Thymus (tissue), 11 donors: ENCODE measurements around the gene HASPIN. TPM values are rescaled to one million over a fixed set of nuclear protein-coding genes. Genes with fewer than 3 reads are reported as not detected.
A peak's percentile ranks its signal among the peaks of the same experiment; 100 is the strongest.

Source experiments
- DNase-seq, 9 donors: peaks; one replicate each; pipeline ENCODE4 v3.0.0-alpha.2; 2013; ENCODE audit warnings: low spot score in 9 of 9, low read depth in 6 of 9, missing footprints in 1 of 9
- H3K27ac ChIP-seq, 2 donors: one replicate each; pipeline ENCODE4 v1.5.1; 2013; ENCODE audit warnings: control low read depth in 1 of 2, low read depth in 1 of 2, low read length in 1 of 2, mild to moderate bottlenecking in 1 of 2, moderate library complexity in 1 of 2
- H3K27me3 ChIP-seq, 2 donors: one replicate each; pipeline ENCODE4 v1.5.1; 2013; ENCODE audit warnings: low read length in 1 of 2; ENCODE audit not compliant: control insufficient read depth in 2 of 2, insufficient read depth in 1 of 2
- H3K36me3 ChIP-seq, 2 donors: one replicate each; pipeline ENCODE4 v1.5.1; 2013; ENCODE audit warnings: low read length in 1 of 2, mild to moderate bottlenecking in 1 of 2, moderate library complexity in 1 of 2; ENCODE audit not compliant: control insufficient read depth in 2 of 2, insufficient read depth in 2 of 2
- H3K4me1 ChIP-seq, 2 donors: one replicate each; pipeline ENCODE4 v1.5.1; 2013; ENCODE audit warnings: low read length in 2 of 2; ENCODE audit not compliant: control insufficient read depth in 2 of 2, insufficient read depth in 2 of 2
- H3K4me3 ChIP-seq, 2 donors: one replicate each; pipeline ENCODE4 v1.5.1; 2013; ENCODE audit warnings: low read length in 2 of 2, control low read depth in 1 of 2, mild to moderate bottlenecking in 1 of 2
- H3K9me3 ChIP-seq, 2 donors: one replicate each; pipeline ENCODE4 v1.5.1; 2013; ENCODE audit warnings: low read length in 1 of 2, mild to moderate bottlenecking in 1 of 2; ENCODE audit not compliant: control insufficient read depth in 2 of 2, insufficient read depth in 1 of 2
- WGBS: extraction: QIAGEN DNeasy Blood & Tissue Kit; methylation state at CpG from one replicate; pipeline ENCODE4 v1.1.7; 2013; 5-methylcytosine and 5-hydroxymethylcytosine counted together
- polyA plus RNA-seq: library from polyadenylated mRNA; stranded (reverse); fragments of 200-250 nt; gene quantifications from one replicate; pipeline ENCODE4 v1.2.3, GENCODE V29; 2013
- total RNA-seq: library from RNA; stranded (reverse); fragments of 120-200 nt; gene quantifications from one replicate; pipeline ENCODE4 v1.2.4, GENCODE V29; 2013
- donor health status: healthy.

Gene HASPIN
- total and polyA plus RNA-seq, 2 donors: 2.3 to 9.1 TPM

DNA sequence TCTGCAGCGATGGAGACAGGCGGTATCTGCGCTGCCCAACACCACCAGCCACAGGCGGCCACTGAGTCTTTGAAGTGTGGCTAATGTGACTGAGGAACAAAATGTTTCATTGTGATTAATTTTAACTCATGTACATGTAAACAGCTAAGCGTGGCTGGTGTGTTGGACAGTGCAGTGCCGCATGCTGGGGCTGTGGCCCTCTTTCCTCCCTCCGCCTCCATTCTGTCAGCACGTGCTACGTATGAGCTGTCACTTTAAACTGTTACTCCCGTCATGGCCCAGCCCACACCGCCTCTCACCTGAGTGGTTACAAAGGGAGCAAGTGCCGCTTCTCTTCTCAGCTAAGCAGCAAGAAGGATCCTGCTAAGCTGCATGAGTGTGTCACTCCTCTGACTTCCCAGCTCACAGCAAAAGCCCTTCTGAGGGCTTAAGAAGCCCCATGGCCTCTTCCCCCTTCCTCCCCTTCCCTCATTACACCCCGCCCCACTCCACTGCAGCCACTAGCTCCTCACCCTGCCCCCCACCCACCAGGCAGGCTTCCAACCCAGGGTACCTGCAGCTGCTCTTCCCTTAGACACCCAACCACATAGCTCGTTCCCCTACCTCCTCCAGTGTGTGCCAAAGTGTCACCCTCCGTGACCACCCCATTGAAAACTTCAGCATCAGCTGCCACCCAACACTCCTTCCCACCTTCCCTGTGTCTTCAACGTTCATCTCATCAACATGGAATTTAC is 15.0 kb downstream of the HASPIN start:
- Histone ChIP-seq H3K27ac (peak overlapping the region; percentile 90 to 99), H3K27me3 (no peaks in the 10 kb centered on the region), H3K4me1 (peaks cover 43 to 79% of the 10 kb centered on the region in 2 donors), H3K4me3 (peak overlapping the region; percentile 24 to 38), H3K9me3 (peaks cover 0 to 20% of the 10 kb centered on the region in 2 donors), H3K36me3 (peaks cover 6 to 14% of the 10 kb centered on the region in 2 donors)
- 43% methylated on average over 16 of the region's 16 CpGs for WGBS
- peak; percentile 67 to 95 (median 83) for DNase-seq

- DNase-seq: no peak
- Histone ChIP-seq H3K27me3 (no peaks in the 10 kb centered on the region), H3K4me3 (peak overlapping the region in 1 of 2 donors; percentile 38), H3K9me3 (peaks cover 0 to 20% of the 10 kb centered on the region in 2 donors), H3K4me1 (peaks cover 48 to 83% of the 10 kb centered on the region in 2 donors), H3K27ac (peak overlapping the region; percentile 90 to 99), H3K36me3 (peaks cover 2 to 10% of the 10 kb centered on the region in 2 donors)
- WGBS: 97% methylated on average over 16 of the region's 16 CpGs
Observed at GRCh38 chr17:3739422-3740124, 15.9 kb downstream of the HASPIN start.

GRCh38 chr17:3740611-3741073 is 16.9 kb downstream of the HASPIN start:
- H3K4me3 ChIP-seq: peak overlapping the region in 1 of 2 donors; percentile 5
- H3K9me3 ChIP-seq: peaks cover 0 to 20% of the 10 kb centered on the region in 2 donors
- DNase-seq: peak; percentile 69 to 95 (median 86)
- peaks cover 48 to 84% of the 10 kb centered on the region in 2 donors for H3K4me1 ChIP-seq
- peaks cover 0 to 10% of the 10 kb centered on the region in 2 donors for H3K36me3 ChIP-seq
- H3K27ac ChIP-seq: peak overlapping the region; percentile 90 to 99
- H3K27me3 ChIP-seq: no peaks in the 10 kb centered on the region
- 33% methylated on average over 14 of the region's 14 CpGs for WGBS

- peaks cover 0 to 10% of the 10 kb centered on the region in 2 donors for H3K36me3 ChIP-seq
- peak in 1 of 9 donors; percentile 62 for DNase-seq
- H3K27ac ChIP-seq: peak overlapping the region; percentile 62 to 93
- H3K4me3 ChIP-seq: no peak overlapping the region
- peaks cover 0 to 20% of the 10 kb centered on the region in 2 donors for H3K9me3 ChIP-seq
- peaks cover 39 to 78% of the 10 kb centered on the region in 2 donors for H3K4me1 ChIP-seq
- 74% methylated on average over 3 of the region's 3 CpGs for WGBS
- H3K27me3 ChIP-seq: no peaks in the 10 kb centered on the region
Observed at GRCh38 chr17:3744014-3744413, 20.3 kb downstream of the HASPIN start.

DNA sequence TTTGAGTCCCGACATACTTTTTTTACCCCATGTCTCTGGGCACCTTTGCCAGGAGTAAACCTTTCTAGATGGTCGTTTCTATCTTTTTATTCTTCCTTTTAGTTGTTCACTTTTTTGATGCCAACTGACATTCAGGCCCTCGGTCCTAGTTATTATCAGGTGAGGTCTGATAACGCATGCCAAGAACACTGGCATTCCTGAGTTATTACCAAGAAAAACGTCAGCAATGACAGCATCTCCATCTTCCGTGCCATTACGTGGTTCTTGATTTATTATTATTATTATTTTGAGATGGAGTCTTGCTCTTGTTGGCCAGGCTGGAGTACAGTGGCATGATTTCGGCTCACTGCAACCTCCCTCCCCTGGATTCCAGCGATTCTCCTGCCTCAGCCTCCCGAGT is 21.4 kb downstream of the HASPIN start:
- peaks cover 0 to 11% of the 10 kb centered on the region in 2 donors for H3K36me3 ChIP-seq
- no peak overlapping the region for H3K27ac ChIP-seq
- peaks cover 0 to 16% of the 10 kb centered on the region in 2 donors for H3K9me3 ChIP-seq
- H3K4me1 ChIP-seq: peaks cover 31 to 78% of the 10 kb centered on the region in 2 donors
- WGBS: 96% methylated on average over 10 of the region's 10 CpGs
- H3K27me3 ChIP-seq: no peaks in the 10 kb centered on the region
- DNase-seq: no peak
- no peak overlapping the region for H3K4me3 ChIP-seq

GRCh38 chr17:3747805-3748204 is 24.1 kb downstream of the HASPIN start:
- Histone ChIP-seq H3K9me3 (peaks cover 0 to 9% of the 10 kb centered on the region in 2 donors), H3K4me1 (peaks cover 35 to 82% of the 10 kb centered on the region in 2 donors), H3K4me3 (no peak overlapping the region), H3K36me3 (peaks cover 0 to 10% of the 10 kb centered on the region in 2 donors), H3K27me3 (no peaks in the 10 kb centered on the region), H3K27ac (no peak overlapping the region)
- DNase-seq: no peak
- 98% methylated on average over 9 of the region's 9 CpGs for WGBS

DNA sequence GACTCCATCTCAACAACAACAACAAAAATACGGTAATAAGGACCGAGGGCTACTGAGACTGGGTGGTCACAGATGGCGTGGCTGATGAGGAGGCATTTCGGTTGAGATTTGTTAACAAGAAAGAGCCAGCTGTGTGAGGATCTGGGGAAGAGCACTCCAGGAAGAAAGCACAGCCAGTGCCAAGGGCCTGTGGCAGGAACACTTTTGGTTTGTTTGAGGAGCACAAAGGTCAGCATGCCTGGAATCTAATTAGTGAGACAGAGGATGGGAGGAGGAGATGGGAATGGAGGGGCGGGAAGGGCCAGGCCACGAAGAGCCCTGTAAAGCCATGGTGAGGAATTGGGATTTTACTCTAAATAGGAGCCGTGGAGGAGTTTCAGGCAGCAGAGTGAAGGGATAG is 24.9 kb downstream of the HASPIN start:
- Histone ChIP-seq H3K36me3 (peaks cover 0 to 6% of the 10 kb centered on the region in 2 donors), H3K4me3 (no peak overlapping the region), H3K9me3 (peaks cover 0 to 5% of the 10 kb centered on the region in 2 donors), H3K27me3 (no peaks in the 10 kb centered on the region), H3K4me1 (peaks cover 31 to 82% of the 10 kb centered on the region in 2 donors), H3K27ac (peak overlapping the region in 1 of 2 donors; percentile 2)
- WGBS: 96% methylated on average over 7 of the region's 7 CpGs
- no peak for DNase-seq

- H3K4me1 ChIP-seq: peaks cover 32 to 87% of the 10 kb centered on the region in 2 donors
- H3K27ac ChIP-seq: peak overlapping the region; percentile 67 to 88
- no peak for DNase-seq
- H3K4me3 ChIP-seq: no peak overlapping the region
- H3K36me3 ChIP-seq: peaks cover 0 to 2% of the 10 kb centered on the region in 2 donors
- H3K27me3 ChIP-seq: no peaks in the 10 kb centered on the region
- WGBS: 91% methylated on average over 17 of the region's 17 CpGs
- peaks cover 0 to 10% of the 10 kb centered on the region in 2 donors for H3K9me3 ChIP-seq
Observed at GRCh38 chr17:3750296-3750695, 26.6 kb downstream of the HASPIN start.

GRCh38 chr17:3750926-3751325 is 27.2 kb downstream of the HASPIN start:
- peaks cover 0 to 13% of the 10 kb centered on the region in 2 donors for H3K9me3 ChIP-seq
- no peaks in the 10 kb centered on the region for H3K27me3 ChIP-seq
- peak overlapping the region; percentile 67 to 88 for H3K27ac ChIP-seq
- peak in 6 of 9 donors; percentile 71 to 92 (median 78) for DNase-seq
- WGBS: 27% methylated on average over 8 of the region's 8 CpGs
- peaks cover 0 to 2% of the 10 kb centered on the region in 2 donors for H3K36me3 ChIP-seq
- peak overlapping the region; percentile 10 to 45 for H3K4me3 ChIP-seq
- H3K4me1 ChIP-seq: peaks cover 32 to 87% of the 10 kb centered on the region in 2 donors
